Measurements from ENCODE around the gene TESK2.

Gene TESK2

DNA sequence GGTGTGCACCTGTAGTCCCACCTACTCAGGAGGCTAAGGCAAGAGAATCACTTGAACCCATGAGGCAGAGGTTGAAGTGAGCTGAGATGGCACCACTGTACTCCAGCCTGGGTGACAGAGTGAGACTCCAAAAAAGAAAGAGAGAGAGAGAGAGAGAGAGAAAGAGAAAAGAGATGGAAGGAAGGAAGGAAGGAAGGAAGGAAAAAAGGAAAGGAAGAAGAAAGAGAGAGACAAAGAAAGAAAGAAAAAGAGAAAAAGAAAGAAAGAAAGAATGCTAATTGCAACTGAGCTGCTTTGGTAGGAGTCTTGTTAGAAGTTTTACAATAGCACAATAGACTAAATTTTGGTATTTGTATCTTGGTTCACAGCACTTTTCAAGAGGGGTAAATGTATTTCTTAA lies 25.7 kb downstream of the TESK2 start:
- no peak for DNase-seq

DNA sequence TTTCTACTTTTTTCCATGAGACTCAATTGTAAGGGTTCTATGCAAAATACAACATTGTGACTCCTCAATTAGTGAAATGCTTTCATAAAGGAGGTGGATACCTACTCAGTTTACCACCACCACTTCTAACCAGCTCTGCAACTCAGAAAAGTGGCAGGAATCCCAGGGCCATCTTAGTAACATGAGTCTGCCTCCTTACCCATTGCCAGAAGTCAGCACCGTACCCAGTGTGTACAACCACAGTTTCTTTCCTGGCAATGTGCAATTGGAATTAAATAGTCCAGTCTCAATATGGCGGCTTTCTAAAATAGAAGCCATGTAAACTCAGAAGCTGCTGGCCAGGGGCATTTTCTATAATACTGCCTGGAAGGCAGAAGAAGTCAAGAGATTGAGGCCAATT lies 32.1 kb downstream of the TESK2 start:
- no peak for DNase-seq

DNA sequence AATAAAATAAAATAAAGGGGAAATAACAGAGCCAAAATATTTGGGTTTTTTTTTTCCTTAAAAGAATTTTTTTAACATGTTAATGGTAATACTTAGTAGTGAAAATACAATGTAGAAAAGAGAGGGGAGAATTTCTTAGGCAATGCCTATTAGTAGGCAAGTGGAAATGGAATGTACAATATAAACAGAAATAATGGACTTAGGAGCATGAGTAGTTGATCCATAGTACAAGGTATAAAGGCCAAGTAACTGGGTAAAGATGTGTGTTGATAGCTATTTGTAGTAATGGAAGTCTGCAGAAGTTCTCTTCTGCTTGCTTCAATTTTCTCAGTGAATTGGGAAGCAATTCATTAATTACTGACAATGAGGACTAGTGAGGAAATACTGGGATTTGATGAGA lies 34.4 kb downstream of the TESK2 start:
- no peak for DNase-seq

DNA sequence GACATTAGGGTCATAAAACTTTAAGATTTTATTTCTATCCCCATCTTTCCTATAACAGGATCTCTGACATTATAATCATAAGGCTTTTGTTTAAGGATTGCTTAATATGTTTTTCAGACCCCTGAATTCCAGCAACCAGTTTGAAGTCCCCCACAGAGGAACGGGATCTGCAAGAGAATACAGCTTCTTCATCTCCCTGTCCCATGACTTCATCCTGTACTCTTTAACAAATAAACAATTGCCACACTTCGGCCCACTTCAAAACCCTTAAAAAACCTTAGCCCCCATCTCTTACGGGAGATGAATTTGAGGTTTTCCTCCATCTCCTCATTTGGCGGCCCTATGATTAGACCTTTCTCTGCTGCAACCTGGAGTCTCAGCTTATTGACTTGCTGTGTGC lies 35.8 kb downstream of the TESK2 start:
- DNase-seq = no peak

DNA sequence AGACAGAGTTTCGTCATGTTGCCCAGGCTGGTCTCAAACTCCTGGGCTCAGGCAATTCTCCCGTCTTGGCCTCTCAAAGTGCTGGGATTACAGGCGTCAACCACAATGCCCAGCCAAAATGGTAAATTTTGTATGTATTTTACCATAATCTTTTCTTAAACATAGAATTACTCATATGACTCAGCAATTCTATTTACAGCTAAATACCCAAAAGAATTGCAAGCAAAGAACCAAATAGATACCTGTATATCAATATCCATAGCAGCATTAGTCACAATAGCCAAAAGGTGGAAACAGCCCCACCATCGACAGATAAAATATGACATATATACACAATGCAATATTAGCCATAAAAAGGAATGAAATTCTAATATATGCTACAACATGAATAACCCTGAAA lies 36.5 kb downstream of the TESK2 start:
- no peak for DNase-seq

DNA sequence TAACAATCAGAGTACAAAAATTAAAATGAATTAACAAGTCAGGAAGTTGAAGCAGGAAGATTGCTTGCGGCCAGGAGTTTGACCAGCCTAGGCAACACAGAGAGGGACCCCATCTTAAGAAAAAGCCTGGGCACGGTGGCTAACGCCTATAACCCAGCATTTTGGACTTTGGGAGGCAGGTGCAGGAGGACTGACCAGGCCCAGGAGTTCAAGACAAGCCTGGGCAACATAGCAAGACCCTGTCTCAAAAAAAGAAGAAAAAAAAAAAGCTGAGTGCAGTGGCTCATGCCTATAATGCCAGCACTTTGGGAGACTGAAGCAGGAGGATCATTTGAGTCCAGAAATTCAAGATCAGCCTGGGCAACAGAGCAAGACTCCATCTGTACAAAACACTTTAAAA lies 38.5 kb downstream of the TESK2 start:
- DNase-seq = no peak

DNA sequence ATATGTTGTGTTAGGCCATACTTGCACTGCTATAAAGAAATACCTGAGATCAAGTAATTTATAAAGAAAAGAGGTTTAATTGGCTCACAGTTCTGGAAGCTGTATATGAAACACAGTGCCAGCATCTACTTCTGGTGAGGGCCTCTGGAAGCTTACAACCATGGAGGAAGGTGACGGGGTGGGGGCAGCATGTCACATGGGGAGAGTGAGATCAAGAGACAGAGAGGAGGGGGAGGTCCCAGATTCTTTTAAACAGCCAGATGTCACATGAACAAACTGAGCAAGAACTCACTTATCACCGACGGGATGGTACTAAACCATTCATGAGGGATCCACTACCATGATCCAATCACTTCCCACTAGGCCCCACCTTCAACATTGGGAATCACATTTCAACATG lies 42.6 kb downstream of the TESK2 start:
- DNase-seq = no peak

DNA sequence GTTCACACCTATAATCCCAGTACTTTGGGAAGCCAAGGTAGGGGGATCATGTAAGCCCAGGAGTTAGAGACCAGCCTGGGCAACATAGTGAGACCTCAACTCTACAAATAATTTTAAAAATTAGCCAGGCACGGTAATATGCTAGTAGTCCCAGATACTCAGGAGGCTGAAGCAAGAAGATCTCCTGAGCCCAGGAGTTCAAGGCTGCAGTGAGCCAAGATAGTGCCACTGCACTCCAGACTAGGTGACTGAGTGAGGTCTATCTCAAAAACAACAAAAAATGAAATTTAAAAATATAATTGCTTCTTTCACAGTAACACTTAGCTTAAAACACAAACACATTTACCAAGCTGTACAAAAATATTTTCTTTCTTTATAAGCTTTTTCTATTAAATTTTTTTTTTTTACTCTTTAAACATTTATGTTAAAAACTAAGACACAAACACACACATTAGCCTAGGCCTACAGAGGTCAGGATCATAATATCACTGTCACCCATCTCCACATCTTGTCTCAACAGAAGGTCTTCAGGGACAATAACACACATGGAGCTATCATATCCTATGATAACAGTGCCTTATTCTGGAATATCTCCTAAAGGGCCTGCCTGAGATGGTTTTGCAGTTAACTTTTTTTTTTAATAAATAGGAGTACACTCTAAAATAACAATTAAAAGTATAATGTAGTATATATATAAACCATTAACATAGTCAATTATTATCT lies 43.9 kb downstream of the TESK2 start:
- no peak for DNase-seq

DNA sequence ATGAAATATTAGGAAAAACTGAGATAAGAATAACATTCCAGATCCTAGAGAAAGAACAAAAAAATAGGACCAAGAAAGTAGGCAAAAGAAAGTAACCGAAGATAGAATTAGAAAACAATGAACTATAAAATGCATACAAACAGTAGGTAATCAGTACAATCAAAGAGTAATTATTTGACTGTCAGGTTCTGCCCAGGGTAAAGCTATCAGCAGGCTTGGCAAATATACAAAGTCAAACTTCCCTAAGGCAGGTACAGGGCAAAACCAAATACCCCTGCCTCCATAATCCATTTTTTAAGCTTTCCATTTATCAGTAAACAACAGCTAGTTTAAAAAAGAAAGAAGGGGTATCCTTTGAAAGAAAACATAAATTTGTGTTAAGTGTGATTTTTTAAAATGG lies 44.4 kb downstream of the TESK2 start:
- no peak for DNase-seq

DNA sequence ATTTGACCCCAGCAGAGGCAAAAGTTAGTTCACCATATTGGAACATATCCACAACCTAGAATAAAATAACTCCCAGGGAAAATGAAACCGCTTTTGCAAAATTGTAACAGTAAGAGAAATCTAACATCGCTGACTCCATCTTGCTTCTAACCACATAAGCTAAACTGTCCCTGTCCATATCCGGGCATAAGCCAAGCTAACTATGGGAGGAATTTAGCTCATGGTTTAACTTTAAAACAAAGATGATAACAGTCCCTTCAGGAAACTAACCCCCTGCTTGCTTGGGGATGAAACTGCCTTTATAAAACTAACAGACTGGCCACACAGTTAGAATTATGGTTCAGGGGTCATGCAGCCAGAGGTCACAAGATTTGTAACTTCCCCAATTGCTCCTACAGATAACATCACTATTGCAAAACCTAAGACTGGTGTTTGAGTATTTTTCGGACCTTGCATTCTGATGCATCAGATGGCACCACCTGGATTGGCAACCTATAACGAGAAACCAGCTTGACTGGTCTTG lies 46.3 kb downstream of the TESK2 start:
- no peak for DNase-seq

DNA sequence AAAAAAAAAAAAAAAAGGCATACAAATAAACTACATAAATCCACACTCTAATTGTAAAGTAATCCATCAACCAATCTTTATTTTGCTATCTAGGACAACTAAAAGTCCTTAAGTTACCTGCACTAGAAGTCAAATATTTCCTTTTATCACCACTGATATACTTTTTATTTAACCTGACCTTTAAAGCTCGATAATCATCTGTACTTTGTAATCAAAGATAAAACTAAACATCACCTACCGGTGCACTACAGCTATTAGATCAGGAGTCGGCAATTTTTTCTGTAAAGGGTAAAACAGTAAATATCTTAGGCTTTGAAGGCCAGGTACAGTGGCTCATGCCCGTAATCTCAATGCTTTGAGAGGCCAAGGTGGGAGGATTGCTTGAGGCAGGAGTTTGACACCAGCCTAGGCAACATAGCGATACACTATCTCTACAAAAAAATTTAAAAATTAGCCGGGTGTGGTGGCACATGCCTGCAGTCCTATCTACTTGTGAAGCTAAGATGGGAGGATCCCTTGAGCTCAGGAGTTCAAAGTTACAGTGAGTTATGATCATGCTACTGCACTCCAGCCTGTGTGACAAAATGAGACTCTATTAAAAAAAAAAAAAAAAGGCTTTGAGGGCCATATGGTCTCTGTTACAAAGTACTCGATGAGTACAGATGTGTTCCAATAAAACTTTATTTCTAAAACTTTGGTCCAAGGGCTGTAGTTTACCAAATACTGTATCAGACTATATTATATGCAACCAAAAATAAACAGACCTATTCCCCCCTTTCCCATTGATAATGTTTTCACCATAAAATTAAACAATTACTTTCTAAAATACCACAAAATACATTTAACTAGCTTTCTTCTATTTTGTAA lies 47.1 kb downstream of the TESK2 start:
- no peak for DNase-seq

DNA sequence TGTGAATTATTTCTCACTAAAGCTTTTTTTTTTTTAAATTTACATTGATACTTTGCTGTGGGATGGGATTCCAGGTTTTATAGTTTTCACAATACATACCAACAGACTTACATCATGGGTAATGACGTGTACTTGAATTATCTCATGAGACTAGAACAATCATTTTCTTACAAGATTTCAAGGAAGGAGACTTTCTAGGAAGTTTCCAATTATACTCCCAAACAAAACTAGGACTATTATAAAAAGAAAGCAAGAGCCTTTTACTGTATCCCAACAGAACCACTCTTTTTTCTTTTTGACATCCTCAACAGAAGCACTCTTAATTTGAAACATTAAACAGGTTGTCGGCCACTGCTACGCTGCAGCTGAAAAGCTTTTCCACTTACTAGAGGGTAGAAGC lies 48.7 kb downstream of the TESK2 start:
- no peak for DNase-seq

DNA sequence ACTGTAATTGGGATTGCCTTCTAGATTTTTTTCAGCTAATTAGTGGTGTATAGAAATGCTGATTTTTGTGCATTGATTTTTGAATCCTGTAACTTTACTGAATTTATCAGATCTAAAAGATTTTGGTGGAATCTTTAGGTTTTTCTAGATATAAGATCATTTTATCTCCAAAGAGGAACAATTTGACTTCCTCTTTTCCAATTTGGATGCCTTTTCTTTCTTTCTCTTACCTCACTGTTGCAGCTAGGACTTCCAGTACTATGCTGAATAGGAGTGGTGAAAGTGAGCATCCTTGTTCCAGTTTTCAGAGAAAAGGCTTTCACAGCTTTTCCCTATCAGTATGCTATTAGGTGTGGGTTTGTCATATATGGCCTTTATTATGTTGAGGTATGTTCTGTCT lies 53.6 kb downstream of the TESK2 start:
- no peak for DNase-seq

DNA sequence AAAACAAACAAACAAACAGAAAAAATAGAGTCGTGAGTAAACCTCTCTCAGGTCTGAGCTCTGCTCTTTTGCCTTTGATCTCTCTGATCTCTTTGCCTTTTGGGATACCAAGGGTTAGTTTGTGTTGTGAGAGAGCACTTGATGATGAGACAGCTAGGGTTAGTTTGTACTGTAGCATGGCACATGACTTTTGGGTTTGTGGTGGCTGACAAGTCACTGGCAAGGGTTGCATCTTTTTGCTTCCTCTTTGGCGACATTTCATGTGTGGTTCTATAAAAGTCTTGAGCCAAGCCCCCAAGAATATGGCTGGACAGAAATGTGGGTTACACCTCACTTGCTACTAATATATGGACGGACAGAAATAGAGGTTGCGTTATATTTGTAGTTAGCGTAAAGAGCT lies 60.5 kb downstream of the TESK2 start:
- no peak for DNase-seq

DNA sequence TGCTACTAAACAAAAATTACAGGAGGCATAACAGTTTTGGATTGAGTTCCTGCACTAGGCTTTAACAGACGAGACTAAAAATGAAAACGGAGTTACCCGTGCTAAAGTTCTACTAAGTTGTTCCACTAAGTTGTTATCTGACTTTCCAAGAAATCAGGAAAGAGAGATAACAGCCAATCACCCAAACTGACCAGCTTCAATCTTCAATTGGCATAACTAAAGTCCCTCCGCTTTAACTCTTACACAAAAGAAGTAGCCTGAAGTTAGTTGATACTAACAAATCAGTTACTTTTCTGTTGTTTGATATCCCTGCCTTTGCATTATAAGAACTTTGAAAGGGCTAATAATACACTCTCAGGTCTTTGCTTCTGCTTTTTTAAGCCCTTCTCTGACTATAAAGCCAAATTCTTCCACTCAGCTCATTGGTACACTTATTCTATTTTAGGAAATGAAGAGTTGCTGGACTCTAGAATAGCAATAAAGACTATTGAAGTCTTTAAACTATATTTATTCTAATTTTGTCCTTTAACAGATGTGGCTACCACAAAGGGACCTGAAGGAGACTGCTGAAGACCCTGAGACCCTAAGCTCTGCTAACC lies 61.3 kb downstream of the TESK2 start:
- no peak for DNase-seq

DNA sequence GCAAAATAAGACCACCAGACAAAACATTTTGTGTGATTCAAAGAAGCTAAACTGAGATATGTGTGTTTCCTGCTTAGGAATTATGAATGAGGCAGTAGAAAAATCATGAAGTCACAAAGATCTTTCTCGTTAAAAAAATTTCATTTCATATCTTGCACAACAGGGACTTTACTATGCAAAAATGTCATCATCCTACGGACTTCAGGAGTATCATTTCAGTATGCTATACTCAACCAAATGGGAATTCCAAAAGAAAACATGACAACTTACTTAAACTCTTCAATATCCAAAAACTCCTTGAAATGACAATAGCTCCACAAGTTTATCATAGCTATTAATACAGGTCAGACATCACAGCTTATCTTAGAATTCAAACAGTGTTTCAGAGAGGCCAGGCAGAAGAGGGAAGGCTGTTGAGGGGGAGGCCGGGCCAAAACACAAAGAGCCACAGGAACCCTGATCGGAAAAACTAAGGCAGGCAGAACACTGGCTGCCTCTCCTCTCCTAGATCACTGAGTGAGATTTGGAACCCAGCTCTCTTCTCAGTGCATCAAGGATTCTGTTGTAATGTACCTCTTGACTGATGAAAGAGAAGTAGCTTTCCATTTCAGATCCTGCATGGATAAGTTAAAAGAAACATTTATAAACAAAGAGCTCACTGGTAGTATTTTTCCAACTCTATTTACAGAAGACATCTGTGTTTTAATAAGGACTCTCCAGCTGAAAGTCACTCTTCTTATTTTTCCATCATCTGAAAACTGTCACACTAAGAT lies 66.9 kb downstream of the TESK2 start:
- no peak for DNase-seq

DNA sequence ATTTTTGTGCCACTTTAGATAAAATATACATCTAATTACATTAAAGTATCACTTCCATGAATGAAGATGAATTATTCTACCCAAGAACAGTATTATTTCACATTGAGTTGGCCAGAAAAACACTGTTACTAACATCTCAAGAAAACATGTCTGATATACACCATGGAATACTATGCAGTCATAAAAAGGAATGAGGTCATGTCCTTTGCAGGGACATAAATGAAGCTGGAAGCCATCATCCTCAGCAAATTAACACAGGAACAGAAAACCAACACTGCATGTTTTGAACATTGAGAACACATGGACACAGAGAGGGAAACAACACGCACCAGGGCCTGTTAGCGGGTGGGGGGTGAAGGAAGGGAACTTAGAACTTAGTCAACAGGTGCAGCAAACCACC lies 69.0 kb downstream of the TESK2 start:
- no peak for DNase-seq

DNA sequence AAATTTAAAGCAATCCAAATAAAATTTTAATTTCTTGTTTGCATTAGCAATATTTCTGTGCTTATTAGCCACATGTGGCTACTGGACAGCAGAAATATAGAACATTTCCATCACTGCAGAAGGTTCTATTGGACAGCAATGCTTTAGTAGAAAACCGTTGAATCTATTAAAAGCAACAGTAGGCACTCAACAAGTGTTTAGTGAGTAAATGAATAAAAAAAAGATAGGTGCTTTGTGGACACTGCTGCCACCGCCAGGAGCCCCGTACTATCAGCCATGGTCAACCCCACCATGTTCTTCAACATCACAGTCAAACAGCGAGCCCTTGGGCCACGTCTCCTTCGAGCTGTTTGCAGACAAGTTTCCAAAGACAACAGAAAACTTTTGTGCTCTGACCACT lies 76.2 kb downstream of the TESK2 start:
- no peak for DNase-seq

DNA sequence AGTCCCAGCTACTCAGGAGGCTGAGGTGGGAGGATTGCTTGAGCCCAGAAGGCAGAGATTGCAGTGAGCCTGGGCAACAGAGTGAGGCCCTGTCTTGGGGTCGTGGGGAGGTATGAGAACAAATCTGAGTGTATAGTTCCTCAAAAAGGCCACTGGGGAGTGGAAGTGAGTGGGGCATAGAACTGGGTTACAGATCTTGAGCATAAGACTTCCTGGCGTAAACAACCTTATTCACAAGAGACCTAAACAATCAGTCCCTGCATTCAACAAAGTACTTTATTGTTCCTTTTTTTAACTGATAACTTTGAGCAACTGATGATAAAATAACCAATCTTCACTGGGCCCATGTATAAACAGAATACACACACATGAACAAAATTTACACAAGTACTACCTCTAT lies 78.1 kb downstream of the TESK2 start:
- no peak for DNase-seq

DNA sequence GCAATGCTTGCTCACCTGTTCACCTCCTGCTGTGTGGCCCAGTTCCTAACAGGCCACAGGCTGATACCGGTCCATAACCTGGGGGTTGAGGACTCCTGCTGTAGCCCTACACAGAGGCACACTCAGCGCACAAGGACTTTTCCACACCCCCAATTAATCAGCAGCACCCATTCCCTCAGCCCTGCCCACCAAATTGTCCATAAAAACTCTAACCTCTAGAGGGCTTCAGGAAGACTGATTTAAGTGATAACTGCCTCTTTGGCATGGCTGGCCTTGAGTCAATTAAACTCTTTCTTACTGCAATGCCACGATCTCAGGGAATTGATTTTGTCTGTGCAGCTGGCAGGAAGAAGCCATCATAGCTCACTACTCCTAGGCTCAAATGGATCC lies 79.5 kb downstream of the TESK2 start:
- DNase-seq = no peak

DNA sequence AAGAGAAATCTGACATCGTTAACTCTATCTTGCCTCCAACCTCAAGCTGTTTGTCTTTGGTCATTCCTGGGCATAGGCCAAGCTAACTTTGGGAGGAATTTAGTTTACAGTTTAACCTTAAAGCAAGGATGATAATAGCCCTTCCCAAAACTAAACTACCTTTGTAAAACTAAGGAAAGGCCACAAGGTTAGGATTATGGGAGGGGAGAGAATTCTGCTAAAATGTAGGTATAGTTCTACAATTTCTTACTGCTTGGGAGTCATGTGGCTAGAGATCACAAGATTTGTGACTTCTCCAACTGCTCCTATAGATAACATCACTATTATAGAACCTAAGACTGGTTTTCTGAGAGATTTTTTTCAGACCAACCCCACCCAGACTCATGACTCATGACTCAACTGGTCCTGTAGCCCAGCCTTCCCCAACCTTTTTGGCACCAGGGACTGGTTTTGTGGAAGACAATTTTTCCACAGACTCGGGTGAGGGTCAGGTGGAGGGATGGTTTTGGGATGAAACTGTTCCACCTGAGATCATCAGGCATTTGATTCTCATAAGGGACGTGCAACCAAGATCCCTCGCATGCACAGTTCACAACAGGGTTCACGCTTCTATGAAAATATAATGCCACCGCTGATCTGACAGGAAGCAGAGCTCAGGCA lies 80.0 kb downstream of the TESK2 start:
- no peak for DNase-seq

DNA sequence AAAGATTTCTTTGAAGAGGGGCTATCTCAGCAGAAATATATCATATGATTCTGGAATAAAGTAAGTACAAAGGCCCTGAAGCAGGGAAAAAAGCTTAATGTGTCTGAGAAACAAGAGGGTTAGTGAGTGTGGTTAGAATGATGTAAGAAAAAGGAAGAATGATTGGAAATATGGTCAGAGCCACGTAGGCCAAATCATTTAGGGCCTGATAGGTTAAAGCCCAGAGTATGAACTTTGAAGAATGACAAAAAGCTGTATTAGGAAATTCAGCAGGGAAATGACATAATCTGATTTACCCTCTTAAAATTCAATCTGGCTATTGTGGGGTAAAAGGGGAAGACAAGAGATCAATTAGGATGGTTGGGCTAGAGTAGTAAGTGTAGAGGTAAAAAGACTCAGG lies 81.7 kb downstream of the TESK2 start:
- no peak for DNase-seq

Data from activated CD4-positive, alpha-beta T cell treated with anti-CD3 and anti-CD28 coated beads for 48 hours (primary cell).